ENCODE data around the gene ARHGAP18.

Gene ARHGAP18

GRCh38 chr6:129709769-129710449, at the start of gene ARHGAP18:
Gene ARHGAP18 (minus strand): TSS chr6:129710177. CDS start chr6:129710136, 41 bp downstream.
- in situ Hi-C loops (cut with HindIII; ENCODE audit: low pct_ligation_motif_present, low pct_unique_long_range_greater_than_20kb, low sequenced_read_pairs): no loop called here
- DNase-seq: peak; percentile 92

GRCh38 chr6:129755787-129756186, 45.8 kb upstream of the ARHGAP18 start:
- DNase-seq: no peak
- in situ Hi-C loops (cut with HindIII; ENCODE audit: low pct_ligation_motif_present, low pct_unique_long_range_greater_than_20kb, low sequenced_read_pairs): no loop called here

GRCh38 chr6:129754750-129755149, 44.8 kb upstream of the ARHGAP18 start:
- in situ Hi-C loops (cut with HindIII; ENCODE audit: low pct_ligation_motif_present, low pct_unique_long_range_greater_than_20kb, low sequenced_read_pairs): no loop called here
- no peak for DNase-seq

GRCh38 chr6:129753422-129753821, 43.4 kb upstream of the ARHGAP18 start:
- in situ Hi-C loops (cut with HindIII; ENCODE audit: low pct_ligation_motif_present, low pct_unique_long_range_greater_than_20kb, low sequenced_read_pairs): no loop called here
- no peak for DNase-seq

- DNase-seq: no peak
- in situ Hi-C loops (cut with HindIII; ENCODE audit: low pct_ligation_motif_present, low pct_unique_long_range_greater_than_20kb, low sequenced_read_pairs): no loop called here
Observed at GRCh38 chr6:129751384-129751783, 41.4 kb upstream of the ARHGAP18 start.

GRCh38 chr6:129750360-129750759, 40.4 kb upstream of the ARHGAP18 start:
- no peak for DNase-seq
- in situ Hi-C loops (cut with HindIII; ENCODE audit: low pct_ligation_motif_present, low pct_unique_long_range_greater_than_20kb, low sequenced_read_pairs): no loop called here

GRCh38 chr6:129749749-129750120, 39.8 kb upstream of the ARHGAP18 start:
- in situ Hi-C loops (cut with HindIII; ENCODE audit: low pct_ligation_motif_present, low pct_unique_long_range_greater_than_20kb, low sequenced_read_pairs): no loop called here
- no peak for DNase-seq

GRCh38 chr6:129748901-129749748, 39.1 kb upstream of the ARHGAP18 start:
- in situ Hi-C loops (cut with HindIII; ENCODE audit: low pct_ligation_motif_present, low pct_unique_long_range_greater_than_20kb, low sequenced_read_pairs): no loop called here
- no peak for DNase-seq

- in situ Hi-C loops (cut with HindIII; ENCODE audit: low pct_ligation_motif_present, low pct_unique_long_range_greater_than_20kb, low sequenced_read_pairs): no loop called here
Observed at GRCh38 chr6:129748212-129748900, 38.4 kb upstream of the ARHGAP18 start.

GRCh38 chr6:129747588-129748112, 37.7 kb upstream of the ARHGAP18 start:
- in situ Hi-C loops (cut with HindIII; ENCODE audit: low pct_ligation_motif_present, low pct_unique_long_range_greater_than_20kb, low sequenced_read_pairs): no loop called here

More at GRCh38 chr6:129748212-129748900, 38.4 kb upstream of the ARHGAP18 start:
- DNase-seq: peak; percentile 84

GRCh38 chr6:129744880-129745237, 34.9 kb upstream of the ARHGAP18 start:
- in situ Hi-C loops (cut with HindIII; ENCODE audit: low pct_ligation_motif_present, low pct_unique_long_range_greater_than_20kb, low sequenced_read_pairs): no loop called here
- no peak for DNase-seq

More at GRCh38 chr6:129747588-129748112, 37.7 kb upstream of the ARHGAP18 start:
- DNase-seq: no peak

- DNase-seq: peak; percentile 80
- in situ Hi-C loops (cut with HindIII; ENCODE audit: low pct_ligation_motif_present, low pct_unique_long_range_greater_than_20kb, low sequenced_read_pairs): no loop called here
Observed at GRCh38 chr6:129744201-129744879, 34.4 kb upstream of the ARHGAP18 start.

GRCh38 chr6:129740013-129740412, 30.0 kb upstream of the ARHGAP18 start:
- in situ Hi-C loops (cut with HindIII; ENCODE audit: low pct_ligation_motif_present, low pct_unique_long_range_greater_than_20kb, low sequenced_read_pairs): no loop called here
- DNase-seq: no peak

GRCh38 chr6:129736105-129736504, 26.1 kb upstream of the ARHGAP18 start:
- in situ Hi-C loops (cut with HindIII; ENCODE audit: low pct_ligation_motif_present, low pct_unique_long_range_greater_than_20kb, low sequenced_read_pairs): no loop called here
- DNase-seq: no peak

GRCh38 chr6:129733290-129733689, 23.3 kb upstream of the ARHGAP18 start:
- no peak for DNase-seq
- in situ Hi-C loops (cut with HindIII; ENCODE audit: low pct_ligation_motif_present, low pct_unique_long_range_greater_than_20kb, low sequenced_read_pairs): no loop called here

- in situ Hi-C loops (cut with HindIII; ENCODE audit: low pct_ligation_motif_present, low pct_unique_long_range_greater_than_20kb, low sequenced_read_pairs): no loop called here
- DNase-seq: no peak
Observed at GRCh38 chr6:129732542-129732941, 22.6 kb upstream of the ARHGAP18 start.

- DNase-seq: no peak
- in situ Hi-C loops (cut with HindIII; ENCODE audit: low pct_ligation_motif_present, low pct_unique_long_range_greater_than_20kb, low sequenced_read_pairs): no loop called here
Observed at GRCh38 chr6:129732034-129732433, 22.1 kb upstream of the ARHGAP18 start.

- DNase-seq: no peak
- in situ Hi-C loops (cut with HindIII; ENCODE audit: low pct_ligation_motif_present, low pct_unique_long_range_greater_than_20kb, low sequenced_read_pairs): no loop called here
Observed at GRCh38 chr6:129731428-129731827, 21.5 kb upstream of the ARHGAP18 start.
